K562 (cell line): ENCODE measurements around the gene EFHB. TPM values are rescaled to one million over a fixed set of nuclear protein-coding genes. Genes with fewer than 3 reads are reported as not detected.

ENCODE experiments used
- BRD9 ChIP-seq: fragments of 450-650 bp; IDR thresholded peaks from 2 replicates; pipeline ENCODE4 v1.6.1; 2018; ENCODE audit warnings: low read depth; ENCODE audit not compliant: partially characterized antibody
- CCNT2 ChIP-seq: IDR thresholded peaks from 2 replicates; pipeline ENCODE4 v1.6.1; 2011; ENCODE audit warnings: borderline replicate concordance, low read depth, mild to moderate bottlenecking, moderate library complexity, mixed read lengths, low read length; ENCODE audit not compliant: insufficient read length; ENCODE audit errors: extremely low read depth
- COPS2 ChIP-seq: fragments of 450-650 bp; conservative IDR thresholded peaks from 2 replicates; pipeline ENCODE4 v1.6.1; 2016; ENCODE audit warnings: mild to moderate bottlenecking, moderate library complexity
- HDAC8 ChIP-seq: fragments of 450-650 bp; IDR thresholded peaks from 2 replicates; pipeline ENCODE4 v1.6.1; 2016; ENCODE audit warnings: mild to moderate bottlenecking, missing genetic modification characterization, moderate library complexity, missing compliant biosample characterization
- NEUROD1 ChIP-seq: fragments of 150-350 bp; IDR thresholded peaks from 2 replicates; pipeline ENCODE4 v1.6.1; 2014; ENCODE audit warnings: borderline replicate concordance, low read length, low read depth; ENCODE audit not compliant: partially characterized antibody
- NR1H2 ChIP-seq: sonication (generic); formaldehyde crosslinking; IDR thresholded peaks from 2 replicates; pipeline ENCODE4 v1.4.0; 2020; ENCODE audit warnings: mild to moderate bottlenecking, missing genetic modification reagents
- RCOR1 ChIP-seq, 2 experiments: IDR thresholded peaks; 2 replicates each; pipeline ENCODE4 v1.6.1; 2012; ENCODE audit warnings: low read depth in 2 of 2, low read length in 2 of 2, borderline replicate concordance in 1 of 2, improper control_type of control experiment in 1 of 2
- RHOXF2B ChIP-seq: fragments of 250-450 bp; sonication (Bioruptor Pico); conservative IDR thresholded peaks from 2 replicates; pipeline ENCODE4 v1.5.1; 2021
- SRSF3 ChIP-seq: fragments of 200-400 bp; formaldehyde crosslinking; IDR thresholded peaks from 2 replicates; pipeline ENCODE4 v1.6.1; 2016; ENCODE audit warnings: mild to moderate bottlenecking, low read length, moderate library complexity; ENCODE audit not compliant: insufficient read depth
- TAF15 ChIP-seq: fragments of 200-400 bp; formaldehyde crosslinking; IDR thresholded peaks from 2 replicates; pipeline ENCODE4 v1.6.1; 2017; ENCODE audit warnings: mild to moderate bottlenecking, low read depth, low read length, moderate library complexity
- TAF9B ChIP-seq: fragments of 450-650 bp; IDR thresholded peaks from 2 replicates; pipeline ENCODE4 v1.6.1; 2018; ENCODE audit warnings: mild to moderate bottlenecking; ENCODE audit not compliant: partially characterized antibody
- TCF3 ChIP-seq: sonication (generic); formaldehyde crosslinking; IDR thresholded peaks from 2 replicates; pipeline ENCODE4 v1.4.0; 2020; ENCODE audit warnings: mild to moderate bottlenecking, missing genetic modification reagents
- THRAP3 ChIP-seq: fragments of 450-650 bp; IDR thresholded peaks from 2 replicates; pipeline ENCODE4 v1.6.1; 2016; ENCODE audit warnings: mild to moderate bottlenecking, inconsistent platforms, borderline replicate concordance
- polyA plus RNA-seq, 8 experiments: library from polyadenylated mRNA; depleted of rRNA in 4 of 8; stranded (reverse) in 5 of 8; unstranded in 3 of 8; fragments of >200 nt; fragmentation: Nextera tagmentation in 2 of 8; fragmentation: Illumina TruSeq in 1 of 8; extraction: Ambion mirVana in 2 of 8; extraction: Trizol in 1 of 8; gene quantifications; 2 replicates each; pipeline versions ENCODE4 v1.2.1 to v1.2.3, GENCODE V29; 2011 to 2014; ENCODE audit warnings: inconsistent platforms in 1 of 8, missing spikeins in 1 of 8
- total RNA-seq, 7 experiments: library from RNA; depleted of rRNA in 6 of 7; stranded (reverse); fragments of >200 nt in 6 of 7; fragmentation: Illumina TruSeq in 2 of 7; extraction: Trizol in 2 of 7; gene quantifications; 2 replicates each; pipeline versions ENCODE4 v1.2.1 to v1.2.3, GENCODE V29; 2011 to 2021; ENCODE audit warnings: low replicate concordance in 1 of 7
- TF ChIP-seq, protein P1 (sequence below), 2 experiments: fragments of 450-650 bp in 1 of 2; sonication (generic) in 1 of 2; formaldehyde crosslinking in 1 of 2; IDR thresholded peaks; 2 replicates each; pipeline versions ENCODE4 v1.7.1 to v1.9.0; 2016 to 2022; ENCODE audit warnings: inconsistent platforms in 1 of 2, mild to moderate bottlenecking in 1 of 2, missing genetic modification reagents in 1 of 2
- TF ChIP-seq, protein P2 (sequence below): fragments of 250-450 bp; sonication (Bioruptor Pico); IDR thresholded peaks from 2 replicates; pipeline ENCODE4 v1.9.0; 2021; ENCODE audit warnings: mild to moderate bottlenecking, inconsistent platforms

EFHB gene
- total and polyA plus RNA-seq, 9 of the 15 experiments (the other 6 are each of a cell fraction or from before 2014, with no cell fraction given) = 1.5 to 4.0 (median 1.8) TPM

DNA sequence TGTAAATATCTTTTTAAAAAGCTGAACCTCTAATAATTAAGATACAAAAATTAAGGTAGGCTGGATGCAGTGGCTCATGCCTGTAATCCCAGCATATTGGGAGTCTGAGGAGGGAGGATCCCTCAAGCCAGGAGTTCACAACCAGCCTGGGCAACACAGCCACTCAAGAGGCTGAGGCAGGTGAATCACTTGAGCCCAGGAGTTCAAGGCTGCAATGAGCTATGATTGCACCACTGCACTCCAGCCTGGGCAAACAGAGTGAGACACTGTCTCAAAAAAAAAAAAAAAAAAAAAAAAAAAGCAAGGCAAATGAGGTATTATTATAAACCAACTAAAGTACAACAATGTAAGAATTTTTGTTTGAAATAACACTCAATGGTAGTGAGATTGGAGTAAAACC is 47.6 kb downstream of the EFHB start (continued):
- TF ChIP-seq, protein P1, sequence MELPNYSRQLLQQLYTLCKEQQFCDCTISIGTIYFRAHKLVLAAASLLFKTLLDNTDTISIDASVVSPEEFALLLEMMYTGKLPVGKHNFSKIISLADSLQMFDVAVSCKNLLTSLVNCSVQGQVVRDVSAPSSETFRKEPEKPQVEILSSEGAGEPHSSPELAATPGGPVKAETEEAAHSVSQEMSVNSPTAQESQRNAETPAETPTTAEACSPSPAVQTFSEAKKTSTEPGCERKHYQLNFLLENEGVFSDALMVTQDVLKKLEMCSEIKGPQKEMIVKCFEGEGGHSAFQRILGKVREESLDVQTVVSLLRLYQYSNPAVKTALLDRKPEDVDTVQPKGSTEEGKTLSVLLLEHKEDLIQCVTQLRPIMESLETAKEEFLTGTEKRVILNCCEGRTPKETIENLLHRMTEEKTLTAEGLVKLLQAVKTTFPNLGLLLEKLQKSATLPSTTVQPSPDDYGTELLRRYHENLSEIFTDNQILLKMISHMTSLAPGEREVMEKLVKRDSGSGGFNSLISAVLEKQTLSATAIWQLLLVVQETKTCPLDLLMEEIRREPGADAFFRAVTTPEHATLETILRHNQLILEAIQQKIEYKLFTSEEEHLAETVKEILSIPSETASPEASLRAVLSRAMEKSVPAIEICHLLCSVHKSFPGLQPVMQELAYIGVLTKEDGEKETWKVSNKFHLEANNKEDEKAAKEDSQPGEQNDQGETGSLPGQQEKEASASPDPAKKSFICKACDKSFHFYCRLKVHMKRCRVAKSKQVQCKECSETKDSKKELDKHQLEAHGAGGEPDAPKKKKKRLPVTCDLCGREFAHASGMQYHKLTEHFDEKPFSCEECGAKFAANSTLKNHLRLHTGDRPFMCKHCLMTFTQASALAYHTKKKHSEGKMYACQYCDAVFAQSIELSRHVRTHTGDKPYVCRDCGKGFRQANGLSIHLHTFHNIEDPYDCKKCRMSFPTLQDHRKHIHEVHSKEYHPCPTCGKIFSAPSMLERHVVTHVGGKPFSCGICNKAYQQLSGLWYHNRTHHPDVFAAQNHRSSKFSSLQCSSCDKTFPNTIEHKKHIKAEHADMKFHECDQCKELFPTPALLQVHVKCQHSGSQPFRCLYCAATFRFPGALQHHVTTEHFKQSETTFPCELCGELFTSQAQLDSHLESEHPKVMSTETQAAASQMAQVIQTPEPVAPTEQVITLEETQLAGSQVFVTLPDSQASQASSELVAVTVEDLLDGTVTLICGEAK (IDR thresholded peaks at IDR 0.05) = no peak
- TF ChIP-seq, protein P1 (CRISPR knock-in tag; IDR thresholded peaks at IDR 0.05) = no peak
- TF ChIP-seq CCNT2 (no peak), COPS2 (no peak), SRSF3 (no peak), NR1H2 (CRISPR knock-in tag) (no peak), NEUROD1 (no peak), BRD9 (no peak), THRAP3 (no peak), TAF15 (no peak), TAF9B (no peak), RHOXF2B (CRISPR knock-in tag) (no peak), RCOR1 (IDR thresholded peaks at IDR 0.05; ENCODE audit: borderline replicate concordance in 1 of 2, low read depth in 2 of 2, low read length in 2 of 2) (no peak), HDAC8 (tag) (no peak), TCF3 (CRISPR knock-in tag) (no peak)
- TF ChIP-seq, protein P2, sequence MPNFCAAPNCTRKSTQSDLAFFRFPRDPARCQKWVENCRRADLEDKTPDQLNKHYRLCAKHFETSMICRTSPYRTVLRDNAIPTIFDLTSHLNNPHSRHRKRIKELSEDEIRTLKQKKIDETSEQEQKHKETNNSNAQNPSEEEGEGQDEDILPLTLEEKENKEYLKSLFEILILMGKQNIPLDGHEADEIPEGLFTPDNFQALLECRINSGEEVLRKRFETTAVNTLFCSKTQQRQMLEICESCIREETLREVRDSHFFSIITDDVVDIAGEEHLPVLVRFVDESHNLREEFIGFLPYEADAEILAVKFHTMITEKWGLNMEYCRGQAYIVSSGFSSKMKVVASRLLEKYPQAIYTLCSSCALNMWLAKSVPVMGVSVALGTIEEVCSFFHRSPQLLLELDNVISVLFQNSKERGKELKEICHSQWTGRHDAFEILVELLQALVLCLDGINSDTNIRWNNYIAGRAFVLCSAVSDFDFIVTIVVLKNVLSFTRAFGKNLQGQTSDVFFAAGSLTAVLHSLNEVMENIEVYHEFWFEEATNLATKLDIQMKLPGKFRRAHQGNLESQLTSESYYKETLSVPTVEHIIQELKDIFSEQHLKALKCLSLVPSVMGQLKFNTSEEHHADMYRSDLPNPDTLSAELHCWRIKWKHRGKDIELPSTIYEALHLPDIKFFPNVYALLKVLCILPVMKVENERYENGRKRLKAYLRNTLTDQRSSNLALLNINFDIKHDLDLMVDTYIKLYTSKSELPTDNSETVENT = no peak
